GM18505 (cell line): ENCODE data around the gene RBM4.
A peak's percentile ranks its signal among the peaks of the same experiment; 100 is the strongest.
"Not testable (repeated sequence)": the region's sequence is repeated elsewhere in the genome, so short reads cannot be mapped to it uniquely, and the experiment has no call there.

Source experiments
- ATAC-seq: cut with Tn5 transposase; IDR thresholded peaks from one replicate; pipeline ENCODE4 v1.9.1; 2021; ENCODE audit not compliant: unreplicated experiment
- POLR2A ChIP-seq: IDR thresholded peaks from 4 replicates; pipeline ENCODE4 v1.6.1; 2011; ENCODE audit warnings: borderline replicate concordance; ENCODE audit not compliant: insufficient read depth, insufficient read length; ENCODE audit errors: extremely low read depth

Gene RBM4

GRCh38 chr11:66638177-66639065, at the start of gene RBM4:
TSS of gene RBM4 (plus strand) at chr11:66638703. CDS start at chr11:66639712, 1,009 bp downstream.
- peak; percentile 92 for TF ChIP-seq POLR2A
- peak; percentile 93 for ATAC-seq

- not testable (repeated sequence) for ATAC-seq
Observed at GRCh38 chr11:66589315-66589714, 49.2 kb upstream of the RBM4 start.

- ATAC-seq = no peak
- no peak for TF ChIP-seq POLR2A
Observed at GRCh38 chr11:66589996-66590675, 48.4 kb upstream of the RBM4 start.

GRCh38 chr11:66591175-66591574, 47.3 kb upstream of the RBM4 start:
- TF ChIP-seq POLR2A = no peak

GRCh38 chr11:66592457-66593302, 45.8 kb upstream of the RBM4 start, which contains the start of the genes CCDC87 and CCS:
TSS of gene CCDC87 (minus strand) at chr11:66593063. CDS start at chr11:66593015, 48 bp downstream.
TSS of gene CCS (plus strand) at chr11:66593185. CDS start at chr11:66593262, 77 bp downstream.
- peak; percentile 83 for ATAC-seq
- TF ChIP-seq POLR2A = peak; percentile 98

More at GRCh38 chr11:66591175-66591574, 47.3 kb upstream of the RBM4 start:
- no peak for ATAC-seq

DNA sequence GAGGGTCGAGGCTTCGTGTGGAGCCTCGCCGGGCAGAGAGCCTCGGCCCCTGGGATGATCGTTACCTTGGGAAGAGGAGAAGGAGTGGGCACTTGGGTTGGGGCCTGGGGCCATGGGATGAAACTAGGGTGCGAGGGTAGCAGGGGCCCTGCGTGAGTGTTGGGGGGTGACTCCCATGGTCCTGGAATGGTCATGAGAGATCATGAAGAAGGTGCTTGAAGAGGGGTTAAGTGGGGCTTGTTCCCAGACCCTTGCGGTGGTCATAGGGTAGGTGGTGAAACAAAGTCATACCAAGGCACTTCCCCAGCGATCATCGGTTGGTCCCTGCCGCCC, 45.2 kb upstream of the RBM4 start:
- no peak for TF ChIP-seq POLR2A
- peak; percentile 33 for ATAC-seq

DNA sequence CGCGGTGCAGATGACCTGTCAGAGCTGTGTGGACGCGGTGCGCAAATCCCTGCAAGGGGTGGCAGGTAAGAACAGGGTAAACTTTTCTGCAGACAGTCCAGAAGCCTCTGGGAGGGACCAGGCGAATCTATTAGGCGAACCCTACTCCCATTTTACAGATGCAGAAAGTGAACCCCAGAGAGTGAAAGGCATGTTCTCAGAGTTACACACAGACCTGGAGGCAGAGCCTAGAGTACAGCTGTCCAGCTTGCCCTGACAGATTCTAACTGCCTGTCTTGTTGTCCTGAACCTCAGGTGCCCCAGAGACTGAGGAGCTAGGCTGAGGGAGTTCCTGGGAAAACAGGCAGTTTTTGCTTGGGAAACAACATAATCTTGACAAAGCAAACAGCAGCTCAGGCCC, 44.9 kb upstream of the RBM4 start:
- no peak for TF ChIP-seq POLR2A
- no peak for ATAC-seq

DNA sequence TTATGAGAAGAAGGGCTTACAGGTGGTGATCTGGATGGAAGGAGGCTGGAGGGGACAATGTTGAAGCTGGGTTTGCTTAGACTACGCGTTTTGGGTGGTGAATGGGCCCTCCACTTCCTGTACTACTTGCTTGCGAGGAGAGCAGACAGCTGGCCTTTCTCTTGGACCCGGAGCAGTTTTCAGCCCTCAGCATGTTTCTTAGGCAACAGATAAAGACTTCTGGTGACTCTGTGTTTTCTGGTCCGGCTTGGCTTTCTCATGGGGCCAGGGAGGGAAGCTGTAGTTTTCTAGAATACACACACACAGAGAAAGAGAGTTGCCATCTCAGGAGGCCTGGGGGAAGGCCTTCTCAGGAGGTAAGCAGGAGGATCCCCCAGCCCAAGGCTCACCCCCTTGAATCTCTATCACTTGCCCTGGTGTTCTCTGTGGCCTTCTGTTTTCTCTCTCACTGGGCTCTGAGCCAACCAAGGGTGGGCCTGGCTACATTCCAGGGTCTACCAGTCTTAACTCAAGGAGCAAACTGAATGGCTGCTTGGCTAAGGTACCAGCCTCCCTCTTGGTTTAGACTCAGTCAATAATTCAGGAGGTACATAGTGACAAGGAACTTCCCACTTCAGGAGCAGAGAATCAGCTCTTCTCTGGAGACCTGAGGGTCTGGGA, 43.1 kb upstream of the RBM4 start:
- no peak for ATAC-seq
- no peak for TF ChIP-seq POLR2A

DNA sequence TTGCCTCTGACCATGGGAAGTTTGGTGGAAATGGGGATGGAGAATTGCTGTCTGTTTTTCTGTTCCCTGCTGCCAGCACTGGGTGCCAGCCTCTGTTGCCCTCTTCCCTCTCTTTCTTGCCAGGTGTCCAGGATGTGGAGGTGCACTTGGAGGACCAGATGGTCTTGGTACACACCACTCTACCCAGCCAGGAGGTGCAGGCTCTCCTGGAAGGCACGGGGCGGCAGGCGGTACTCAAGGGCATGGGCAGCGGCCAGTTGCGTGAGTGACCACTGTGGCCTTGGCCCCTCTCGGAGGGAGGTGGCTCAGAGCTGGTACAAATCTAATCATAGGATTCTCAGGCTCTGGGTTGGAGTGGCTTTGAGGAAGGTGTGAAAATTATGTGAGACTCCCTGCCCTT, 39.5 kb upstream of the RBM4 start:
- no peak for TF ChIP-seq POLR2A
- ATAC-seq = no peak

DNA sequence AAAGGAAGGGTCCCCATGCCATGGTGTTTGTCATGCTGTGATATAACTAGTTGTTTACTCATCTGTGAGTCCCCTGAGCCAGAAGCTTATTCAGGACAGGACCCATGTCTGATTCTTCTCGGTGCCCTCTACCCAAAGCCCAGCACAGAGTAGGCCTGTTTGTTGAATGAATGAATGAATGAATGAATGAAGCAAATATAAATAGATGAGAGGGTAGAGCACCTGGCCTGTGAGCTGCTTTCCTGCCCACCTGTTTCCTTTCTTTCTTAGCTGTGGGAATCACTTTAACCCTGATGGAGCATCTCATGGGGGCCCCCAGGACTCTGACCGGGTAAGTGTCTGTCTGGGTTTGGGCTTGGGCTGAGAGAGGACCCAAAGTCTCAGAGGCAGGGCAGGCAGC, 38.3 kb upstream of the RBM4 start:
- ATAC-seq = no peak
- no peak for TF ChIP-seq POLR2A

DNA sequence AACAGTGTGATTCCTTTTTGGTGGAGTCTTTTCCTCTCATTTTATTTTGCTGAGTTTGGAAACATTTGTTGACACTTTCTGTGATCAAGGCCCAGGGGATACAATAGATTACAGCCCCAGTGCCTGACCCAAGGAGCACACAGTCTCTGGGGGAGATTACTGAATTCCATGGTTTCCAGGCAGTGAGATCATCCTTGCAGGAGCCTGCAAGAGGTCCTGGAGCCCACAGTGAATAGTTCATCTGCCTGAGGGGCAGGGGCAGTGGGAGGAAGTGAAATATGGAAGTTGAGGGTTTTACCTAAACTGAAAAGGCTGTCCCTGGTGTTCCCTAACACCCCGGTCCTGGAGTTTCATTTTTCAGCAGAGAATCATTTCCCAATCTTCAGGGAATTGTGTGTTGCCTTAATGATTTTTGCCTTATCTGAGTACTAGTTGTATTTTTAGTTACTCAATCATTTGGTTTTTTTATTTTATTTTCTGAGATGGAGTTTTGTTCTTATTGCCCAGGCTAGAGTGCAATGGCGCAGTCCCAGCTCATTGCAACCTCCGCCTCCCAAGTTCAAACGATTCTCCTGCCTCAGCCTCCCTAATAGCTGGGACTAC, 37.8 kb upstream of the RBM4 start:
- no peak for TF ChIP-seq POLR2A
- no peak for ATAC-seq

DNA sequence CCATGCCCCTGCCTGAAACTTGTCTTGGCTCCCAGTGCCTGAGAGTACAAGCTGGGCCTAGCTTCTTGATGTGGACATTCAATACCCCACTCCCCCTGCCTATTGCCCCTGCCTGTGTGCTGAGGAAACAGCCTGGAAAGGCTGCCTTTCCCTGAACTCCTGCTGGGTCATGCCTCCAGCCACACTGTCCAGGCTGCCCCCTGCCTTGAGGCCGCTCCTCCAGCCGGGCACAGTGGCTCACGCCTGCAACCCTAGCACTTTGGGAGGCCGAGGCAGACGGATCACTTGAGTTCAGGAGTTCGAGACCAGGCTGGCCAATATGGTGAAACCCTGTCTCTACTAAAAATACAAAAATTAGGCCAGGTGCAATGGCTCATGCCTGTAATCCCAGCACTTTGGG, 35.4 kb upstream of the RBM4 start:
- TF ChIP-seq POLR2A = no peak
- no peak for ATAC-seq
